Rectal smooth muscle tissue (tissue), 1 donor: ENCODE results near the gene PBX1.
"Not testable (repeated sequence)": the region's sequence is repeated elsewhere in the genome, so short reads cannot be mapped to it uniquely, and the experiment has no call there.

ENCODE experiments used
- H3K27ac ChIP-seq: one replicate; pipeline ENCODE4 v1.7.0; 2013; ENCODE audit warnings: low read depth, low read length, inconsistent platforms
- H3K27me3 ChIP-seq: one replicate; pipeline ENCODE4 v1.7.0; 2013; ENCODE audit warnings: low read length; ENCODE audit not compliant: control insufficient read depth, insufficient read depth
- H3K36me3 ChIP-seq: one replicate; pipeline ENCODE4 v1.7.0; 2013; ENCODE audit warnings: low read length; ENCODE audit not compliant: control insufficient read depth, insufficient read depth
- H3K4me1 ChIP-seq: one replicate; pipeline ENCODE4 v1.7.0; 2013; ENCODE audit warnings: low read length; ENCODE audit not compliant: control insufficient read depth, insufficient read depth
- H3K4me3 ChIP-seq: one replicate; pipeline ENCODE4 v1.7.0; 2013; ENCODE audit warnings: low read length
- H3K9ac ChIP-seq: one replicate; pipeline ENCODE4 v1.7.0; 2013; ENCODE audit warnings: low read length

The PBX1 gene

DNA sequence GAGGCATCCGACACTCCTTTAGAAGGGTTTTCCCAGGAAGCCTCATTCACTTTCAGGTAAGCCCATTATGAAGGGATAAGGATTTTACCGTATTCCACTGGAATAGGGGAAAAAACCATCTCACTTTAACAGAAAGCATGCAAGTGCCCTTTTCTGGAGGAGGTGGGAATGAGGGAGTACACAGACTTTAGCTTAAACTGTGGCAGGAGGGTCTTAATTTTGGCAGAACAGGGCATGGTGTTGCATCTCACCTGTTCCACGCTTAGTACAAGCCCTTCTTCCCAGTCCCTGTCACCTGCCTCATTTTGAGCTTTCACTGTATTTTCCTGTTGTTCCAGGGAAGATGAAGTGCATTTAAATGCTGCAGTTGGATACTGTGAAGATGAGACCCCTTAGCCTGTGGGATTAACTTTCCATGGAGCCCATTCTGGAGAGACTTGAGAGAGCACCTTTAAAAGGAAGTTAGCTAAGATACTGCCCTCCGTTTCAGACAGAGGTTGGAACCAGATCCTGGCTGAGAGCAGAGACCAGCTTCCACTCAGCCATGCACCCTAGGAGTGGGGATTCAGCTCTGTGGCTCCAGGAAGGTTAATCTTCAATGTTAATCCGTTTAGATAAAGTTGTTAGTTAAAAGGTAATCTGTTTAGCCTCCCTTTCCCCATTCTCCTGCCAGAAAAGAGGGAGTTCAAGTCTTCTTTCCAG lies 42.6 kb downstream of the PBX1 start:
- no peaks in the 10 kb centered on the region for H3K27me3 ChIP-seq
- no peak overlapping the region for H3K9ac ChIP-seq
- H3K4me1 ChIP-seq = peaks cover 45% of the 10 kb centered on the region
- no peaks in the 10 kb centered on the region for H3K36me3 ChIP-seq
- peak overlapping the region; percentile 10 for H3K4me3 ChIP-seq
- peak overlapping the region; percentile 60 for H3K27ac ChIP-seq

DNA sequence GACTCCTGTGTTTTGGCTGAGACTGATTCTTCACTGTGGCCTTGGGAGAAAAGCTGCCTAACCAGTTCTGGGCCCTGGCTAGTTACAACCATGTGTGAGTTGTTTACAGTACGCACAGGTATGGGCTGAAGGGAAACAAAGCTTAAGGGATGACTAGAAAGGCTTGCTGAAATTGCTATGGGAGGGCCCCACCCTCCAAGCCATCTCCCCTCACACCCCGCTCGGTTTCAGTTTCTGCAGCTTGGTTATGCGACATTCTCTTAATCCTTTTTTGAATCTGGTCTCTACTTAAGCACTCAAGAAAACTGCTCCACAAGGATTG lies 43.1 kb downstream of the PBX1 start:
- H3K27ac ChIP-seq = peak overlapping the region; percentile 26
- no peaks in the 10 kb centered on the region for H3K27me3 ChIP-seq
- H3K4me1 ChIP-seq = peaks cover 48% of the 10 kb centered on the region
- peak overlapping the region; percentile 10 for H3K4me3 ChIP-seq
- no peak overlapping the region for H3K9ac ChIP-seq
- H3K36me3 ChIP-seq = no peaks in the 10 kb centered on the region

DNA sequence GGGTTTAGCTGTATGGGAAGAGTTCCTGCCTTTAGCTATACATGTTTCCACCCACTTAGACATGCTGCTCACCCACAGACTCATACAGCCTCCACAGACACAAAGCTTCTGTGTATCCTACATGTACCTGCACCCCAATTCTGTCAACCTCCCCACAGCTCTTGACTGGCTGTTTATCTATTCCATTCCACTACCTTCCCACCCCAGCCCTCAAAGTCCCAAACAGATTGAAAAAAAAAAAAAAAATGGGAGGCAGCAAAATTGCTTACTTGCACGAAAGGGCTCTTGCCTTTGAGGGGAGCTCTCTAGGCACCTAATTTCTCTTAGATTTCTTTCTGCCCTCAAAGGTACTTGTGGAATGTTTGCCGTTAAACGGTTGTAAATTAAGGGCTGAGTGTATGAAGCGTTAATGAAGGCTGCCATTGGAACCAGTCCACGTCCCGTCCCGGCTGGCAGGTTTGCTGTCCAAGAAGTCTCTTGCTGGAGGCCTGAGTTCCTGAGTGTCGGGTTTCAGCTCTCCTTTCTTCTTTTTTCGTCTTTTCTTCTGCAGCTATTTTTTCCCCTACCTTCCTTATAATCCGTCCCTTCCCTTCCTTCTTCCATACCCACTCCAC lies 43.6 kb downstream of the PBX1 start:
- peaks cover 53% of the 10 kb centered on the region for H3K4me1 ChIP-seq
- H3K9ac ChIP-seq = no peak overlapping the region
- no peaks in the 10 kb centered on the region for H3K27me3 ChIP-seq
- no peak overlapping the region for H3K4me3 ChIP-seq
- H3K36me3 ChIP-seq = no peaks in the 10 kb centered on the region
- no peak overlapping the region for H3K27ac ChIP-seq

DNA sequence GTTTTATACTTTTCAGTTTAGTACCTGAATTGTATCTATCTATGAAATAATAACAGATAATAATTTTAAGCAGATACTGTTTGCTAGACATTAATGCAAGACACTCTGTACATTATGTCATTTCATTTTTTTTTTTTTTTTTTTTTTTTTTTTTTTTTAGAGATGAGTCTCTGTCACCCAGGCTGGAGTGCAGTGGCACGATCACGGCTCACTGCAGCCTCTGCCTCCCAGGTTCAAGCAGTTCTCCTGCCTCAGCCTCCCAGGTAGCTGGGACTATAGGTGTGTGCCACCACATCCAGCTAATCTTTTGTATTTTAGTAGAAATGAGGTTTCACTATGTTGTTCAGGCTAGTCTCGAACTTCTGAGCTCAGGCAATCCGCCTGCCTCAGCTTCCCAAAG lies 44.8 kb downstream of the PBX1 start:
- not testable (repeated sequence) for H3K4me3 ChIP-seq, H3K27me3 ChIP-seq, H3K9ac ChIP-seq, H3K27ac ChIP-seq, H3K36me3 ChIP-seq
- peaks cover 51% of the 10 kb centered on the region for H3K4me1 ChIP-seq

DNA sequence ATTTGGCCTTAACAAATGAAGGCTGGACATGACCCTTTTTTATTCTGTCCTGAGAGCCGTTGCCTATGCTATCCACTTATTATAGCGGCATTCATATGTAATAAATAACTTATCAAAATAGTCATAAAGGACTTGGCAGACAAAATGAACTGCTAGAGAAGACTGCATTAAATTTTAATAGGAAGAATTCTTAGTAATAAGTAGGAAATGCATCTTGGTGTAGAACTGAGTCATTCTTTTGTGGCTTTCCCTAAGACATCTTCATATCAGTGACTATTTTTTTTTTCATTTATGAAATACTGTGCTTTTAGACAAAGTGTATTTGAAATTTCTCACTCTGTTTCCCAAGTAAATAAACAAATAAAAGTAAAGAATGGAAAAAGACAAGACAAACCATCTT lies 45.6 kb downstream of the PBX1 start:
- no peak overlapping the region for H3K4me3 ChIP-seq
- H3K4me1 ChIP-seq = peaks cover 53% of the 10 kb centered on the region
- H3K36me3 ChIP-seq = no peaks in the 10 kb centered on the region
- no peak overlapping the region for H3K9ac ChIP-seq
- peak overlapping the region; percentile 21 for H3K27ac ChIP-seq
- H3K27me3 ChIP-seq = no peaks in the 10 kb centered on the region

GRCh38 chr1:164605254-164606091 lies 46.5 kb downstream of the PBX1 start:
- Histone ChIP-seq H3K4me1 (peaks cover 59% of the 10 kb centered on the region), H3K9ac (no peak overlapping the region), H3K4me3 (no peak overlapping the region), H3K36me3 (no peaks in the 10 kb centered on the region), H3K27me3 (no peaks in the 10 kb centered on the region), H3K27ac (peak overlapping the region; percentile 8)

DNA sequence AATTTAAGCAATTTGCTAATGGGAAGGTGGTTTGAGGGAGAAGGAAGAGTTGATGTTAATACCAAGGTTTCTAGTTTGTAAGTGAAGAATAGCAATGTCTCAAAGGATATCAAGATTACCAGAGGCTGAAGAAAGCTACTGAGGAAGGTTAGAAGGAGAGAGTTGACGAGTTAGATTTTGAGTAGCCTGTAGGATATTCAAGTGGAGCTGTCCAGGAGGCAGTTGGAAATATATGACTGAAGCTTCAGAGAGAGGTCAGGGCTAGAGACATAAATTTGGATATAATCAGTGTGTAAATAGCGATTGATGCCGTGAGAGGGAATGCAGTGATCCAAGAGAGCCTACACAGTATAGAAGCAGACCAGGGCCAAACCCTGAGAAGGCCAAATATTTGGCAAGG lies 48.4 kb downstream of the PBX1 start:
- Histone ChIP-seq H3K27ac (no peak overlapping the region), H3K27me3 (no peaks in the 10 kb centered on the region), H3K36me3 (no peaks in the 10 kb centered on the region), H3K9ac (no peak overlapping the region), H3K4me1 (peaks cover 62% of the 10 kb centered on the region), H3K4me3 (no peak overlapping the region)

DNA sequence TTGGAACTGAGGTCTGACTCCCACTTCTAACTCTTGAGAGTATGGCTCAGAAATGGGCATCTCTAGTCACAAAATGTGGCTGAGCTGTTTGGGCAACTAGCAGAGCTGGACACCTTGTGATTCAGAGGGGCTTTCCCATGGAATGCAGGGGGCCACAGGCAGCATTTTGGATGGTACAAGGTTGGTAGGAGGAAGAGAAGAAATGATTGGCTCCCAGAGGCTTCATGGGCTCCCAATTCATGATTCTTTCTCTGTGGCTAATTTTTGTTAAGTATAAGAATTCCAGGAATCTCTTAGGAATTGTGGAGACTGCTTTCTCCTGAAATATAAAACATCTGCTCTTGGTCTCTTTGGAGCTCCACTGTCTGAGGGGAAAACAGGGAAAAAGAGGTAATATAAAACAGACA lies 49.7 kb downstream of the PBX1 start:
- H3K36me3 ChIP-seq = no peaks in the 10 kb centered on the region
- peaks cover 63% of the 10 kb centered on the region for H3K4me1 ChIP-seq
- no peak overlapping the region for H3K27ac ChIP-seq
- no peaks in the 10 kb centered on the region for H3K27me3 ChIP-seq
- no peak overlapping the region for H3K4me3 ChIP-seq
- no peak overlapping the region for H3K9ac ChIP-seq

- peaks cover 62% of the 10 kb centered on the region for H3K4me1 ChIP-seq
Measured at GRCh38 chr1:164609089-164609488, 50.1 kb downstream of the PBX1 start.

GRCh38 chr1:164610538-164611222 lies 51.7 kb downstream of the PBX1 start:
- H3K36me3 ChIP-seq = no peaks in the 10 kb centered on the region
- H3K27ac ChIP-seq = no peak overlapping the region
- H3K4me1 ChIP-seq = peaks cover 50% of the 10 kb centered on the region
- H3K9ac ChIP-seq = no peak overlapping the region
- H3K4me3 ChIP-seq = no peak overlapping the region
- no peaks in the 10 kb centered on the region for H3K27me3 ChIP-seq

More at GRCh38 chr1:164609089-164609488, 50.1 kb downstream of the PBX1 start:
- no peak overlapping the region for H3K4me3 ChIP-seq
- no peak overlapping the region for H3K9ac ChIP-seq
- H3K27ac ChIP-seq = no peak overlapping the region
- H3K27me3 ChIP-seq = no peaks in the 10 kb centered on the region
- no peaks in the 10 kb centered on the region for H3K36me3 ChIP-seq

DNA sequence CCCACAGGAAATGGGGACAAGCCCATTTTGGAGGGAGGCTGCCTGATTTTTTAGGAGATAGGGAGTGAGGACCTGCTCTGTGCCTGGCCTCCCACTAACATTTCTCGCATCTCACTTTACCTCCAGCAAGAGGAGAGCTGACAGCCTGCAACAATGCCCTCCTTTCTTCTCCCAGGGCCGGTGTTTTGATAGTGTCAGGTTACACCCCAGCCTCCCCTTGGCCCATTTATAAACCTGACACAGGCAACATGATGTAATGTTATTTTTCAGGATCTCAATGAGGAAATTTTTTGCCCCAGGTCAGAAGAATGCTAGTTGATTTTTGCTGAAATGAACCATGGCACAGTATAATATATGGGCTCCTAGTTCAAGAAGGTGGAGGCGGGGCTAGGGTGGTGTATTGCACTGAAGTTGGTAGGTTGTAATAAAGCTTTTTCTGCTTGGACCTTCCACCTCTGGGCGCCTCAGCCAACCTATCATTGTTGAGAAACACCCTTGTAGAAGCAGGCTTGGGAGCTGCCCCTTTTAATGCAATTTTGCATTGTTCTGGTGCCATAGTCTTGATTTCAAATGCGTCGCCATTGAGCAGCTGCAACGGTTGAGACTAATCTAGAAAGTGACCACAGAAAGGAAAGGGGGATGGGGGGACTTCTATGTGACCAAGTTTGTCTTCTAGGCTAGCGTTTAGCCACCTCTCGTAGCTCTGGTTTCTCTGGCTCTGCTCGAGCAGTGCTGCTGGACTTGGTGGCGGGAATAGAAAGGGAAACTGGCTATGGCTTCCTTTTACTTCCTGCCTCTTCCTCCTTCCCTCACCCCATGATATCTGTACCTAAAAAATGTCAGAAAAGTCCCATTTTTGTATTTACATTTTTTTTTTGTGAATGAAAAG lies 53.0 kb downstream of the PBX1 start:
- Histone ChIP-seq H3K4me3 (peak overlapping the region; percentile 2), H3K36me3 (no peaks in the 10 kb centered on the region), H3K27me3 (no peaks in the 10 kb centered on the region), H3K4me1 (peaks cover 53% of the 10 kb centered on the region), H3K27ac (peak overlapping the region; percentile 7), H3K9ac (no peak overlapping the region)
